Calu3 (cell line): ENCODE data around the gene PCMT1. TPM values are rescaled to one million over a fixed set of nuclear protein-coding genes. Genes with fewer than 3 reads are reported as not detected.
"Not testable (repeated sequence)": the region's sequence is repeated elsewhere in the genome, so short reads cannot be mapped to it uniquely, and the experiment has no call there.

ENCODE experiments used
- BruUV-seq: library from RNA; stranded (reverse); fragments of 400-500 nt; replicated peaks from 2 replicates; lab custom pipeline; 2021; lab: Mats Ljungman, UMichigan
- CTCF ChIA-PET: fragments of 300-600 bp; sonication (Branson Sonifier 250); formaldehyde crosslinking; loops from one replicate; lab custom pipeline; 2022; ENCODE audit warnings: antibody characterized with exemption; lab: Charles Lee
- DNase-seq: peaks from one replicate; pipeline ENCODE4 v3.0.0; 2022
- H3K27ac Mint-ChIP-seq: one replicate; pipeline ENCODE4 v1.8.0; 2022; ENCODE audit warnings: mixed read lengths; ENCODE audit not compliant: unreplicated experiment
- H3K27me3 Mint-ChIP-seq: one replicate; pipeline ENCODE4 v1.8.0; 2022; ENCODE audit warnings: mixed read lengths; ENCODE audit not compliant: unreplicated experiment
- H3K36me3 Mint-ChIP-seq: one replicate; pipeline ENCODE4 v1.8.0; 2022; ENCODE audit warnings: mild to moderate bottlenecking, moderate library complexity, mixed read lengths; ENCODE audit not compliant: insufficient read depth, unreplicated experiment
- H3K4me1 Mint-ChIP-seq: one replicate; pipeline ENCODE4 v1.8.0; 2022; ENCODE audit warnings: mild to moderate bottlenecking, low read depth, mixed read lengths; ENCODE audit not compliant: unreplicated experiment
- H3K4me3 Mint-ChIP-seq: one replicate; pipeline ENCODE4 v1.8.0; 2022; ENCODE audit warnings: mild to moderate bottlenecking, low read depth, moderate library complexity, mixed read lengths; ENCODE audit not compliant: unreplicated experiment
- H3K9me3 Mint-ChIP-seq: one replicate; pipeline ENCODE4 v1.8.0; 2022; ENCODE audit warnings: low read depth, mixed read lengths; ENCODE audit not compliant: unreplicated experiment
- intact Hi-C: fragments of 100-400 bp; cut with micrococcal nuclease; formaldehyde crosslinking; loops from one replicate; pipeline ENCODE4 v1.10.0; 2022; ENCODE audit not compliant: unreplicated experiment
- total RNA-seq: library from RNA; stranded (reverse); gene quantifications from 2 replicates; pipeline ENCODE4 v1.2.3, GENCODE V29; 2022
- TF ChIP-seq, protein P1 (sequence below): fragments of 200-600 bp; IDR thresholded peaks from one replicate; pipeline ENCODE4 v1.8.0; 2022; ENCODE audit warnings: antibody characterized with exemption; ENCODE audit not compliant: unreplicated experiment

Gene PCMT1
- total RNA-seq, 1 experiment from 2014 or later = 63.4 TPM

- BruUV-seq = no TSS peak
- Mint-ChIP-seq H3K27ac (no peak overlapping the region), H3K27me3 (no peaks in the 10 kb centered on the region), H3K9me3 (no peaks in the 10 kb centered on the region), H3K4me3 (no peak overlapping the region), H3K4me1 (no peaks in the 10 kb centered on the region), H3K36me3 (peaks cover 29% of the 10 kb centered on the region)
- no peak for DNase-seq
- intact Hi-C loops = no loop called here
- CTCF ChIA-PET = no interaction called here
- TF ChIP-seq, protein P1, sequence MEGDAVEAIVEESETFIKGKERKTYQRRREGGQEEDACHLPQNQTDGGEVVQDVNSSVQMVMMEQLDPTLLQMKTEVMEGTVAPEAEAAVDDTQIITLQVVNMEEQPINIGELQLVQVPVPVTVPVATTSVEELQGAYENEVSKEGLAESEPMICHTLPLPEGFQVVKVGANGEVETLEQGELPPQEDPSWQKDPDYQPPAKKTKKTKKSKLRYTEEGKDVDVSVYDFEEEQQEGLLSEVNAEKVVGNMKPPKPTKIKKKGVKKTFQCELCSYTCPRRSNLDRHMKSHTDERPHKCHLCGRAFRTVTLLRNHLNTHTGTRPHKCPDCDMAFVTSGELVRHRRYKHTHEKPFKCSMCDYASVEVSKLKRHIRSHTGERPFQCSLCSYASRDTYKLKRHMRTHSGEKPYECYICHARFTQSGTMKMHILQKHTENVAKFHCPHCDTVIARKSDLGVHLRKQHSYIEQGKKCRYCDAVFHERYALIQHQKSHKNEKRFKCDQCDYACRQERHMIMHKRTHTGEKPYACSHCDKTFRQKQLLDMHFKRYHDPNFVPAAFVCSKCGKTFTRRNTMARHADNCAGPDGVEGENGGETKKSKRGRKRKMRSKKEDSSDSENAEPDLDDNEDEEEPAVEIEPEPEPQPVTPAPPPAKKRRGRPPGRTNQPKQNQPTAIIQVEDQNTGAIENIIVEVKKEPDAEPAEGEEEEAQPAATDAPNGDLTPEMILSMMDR = no peak
These were observed 20.9 kb upstream of the PCMT1 start for GRCh38 chr6:149728499-149729234.

DNA sequence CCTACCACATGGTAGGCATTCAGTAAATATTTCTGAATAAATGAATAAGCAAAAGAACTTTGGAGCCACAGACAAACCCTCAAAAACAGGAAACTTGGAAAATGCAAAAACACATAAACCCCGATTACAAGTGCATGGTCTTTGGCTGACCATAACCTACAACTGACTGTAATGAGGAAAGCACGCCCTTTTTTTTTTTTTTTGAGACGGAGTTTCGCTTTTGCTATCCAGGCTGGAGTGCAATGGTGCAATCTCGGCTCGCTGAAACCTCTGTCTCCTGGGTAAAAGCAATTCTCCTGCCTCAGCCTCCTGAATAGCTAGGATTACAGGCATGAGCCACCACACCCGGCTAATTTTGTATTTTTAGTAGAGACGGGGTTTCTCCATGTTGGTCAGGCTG is 19.7 kb upstream of the PCMT1 start:
- no TSS peak for BruUV-seq
- no peak for DNase-seq
- intact Hi-C loops = no loop called here
- Mint-ChIP-seq H3K4me3 (no peak overlapping the region), H3K4me1 (no peaks in the 10 kb centered on the region), H3K9me3 (no peaks in the 10 kb centered on the region), H3K27me3 (no peaks in the 10 kb centered on the region), H3K27ac (no peak overlapping the region), H3K36me3 (peaks cover 24% of the 10 kb centered on the region)
- TF ChIP-seq, protein P1 = no peak
- CTCF ChIA-PET = interaction anchor here (0.7 kb wide), 1 partner anchor 16 kb away, joined by 5 read pairs; no protein-coding TSS in a partner anchor

GRCh38 chr6:149733089-149733720 is 16.3 kb upstream of the PCMT1 start:
- no peaks in the 10 kb centered on the region for H3K9me3 Mint-ChIP-seq
- BruUV-seq = no TSS peak
- no peaks in the 10 kb centered on the region for H3K4me1 Mint-ChIP-seq
- no peaks in the 10 kb centered on the region for H3K27me3 Mint-ChIP-seq
- no peak overlapping the region for H3K27ac Mint-ChIP-seq
- no peak for DNase-seq
- TF ChIP-seq, protein P1 = no peak
- no peak overlapping the region for H3K4me3 Mint-ChIP-seq
- H3K36me3 Mint-ChIP-seq = peaks cover 20% of the 10 kb centered on the region
- CTCF ChIA-PET = no interaction called here
- intact Hi-C loops = no loop called here

GRCh38 chr6:149734915-149735314 is 14.6 kb upstream of the PCMT1 start:
- TF ChIP-seq, protein P1 = no peak
- no peak for DNase-seq
- Mint-ChIP-seq H3K36me3 (peaks cover 27% of the 10 kb centered on the region), H3K27ac (no peak overlapping the region), H3K4me1 (no peaks in the 10 kb centered on the region), H3K4me3 (no peak overlapping the region), H3K27me3 (no peaks in the 10 kb centered on the region), H3K9me3 (no peaks in the 10 kb centered on the region)
- CTCF ChIA-PET = interaction anchor here (0.6 to 0.7 kb wide), 2 partner anchors 65 to 119 kb away, joined by 4 to 5 read pairs; no protein-coding TSS in a partner anchor
- intact Hi-C loops = no loop called here
- no TSS peak for BruUV-seq

DNA sequence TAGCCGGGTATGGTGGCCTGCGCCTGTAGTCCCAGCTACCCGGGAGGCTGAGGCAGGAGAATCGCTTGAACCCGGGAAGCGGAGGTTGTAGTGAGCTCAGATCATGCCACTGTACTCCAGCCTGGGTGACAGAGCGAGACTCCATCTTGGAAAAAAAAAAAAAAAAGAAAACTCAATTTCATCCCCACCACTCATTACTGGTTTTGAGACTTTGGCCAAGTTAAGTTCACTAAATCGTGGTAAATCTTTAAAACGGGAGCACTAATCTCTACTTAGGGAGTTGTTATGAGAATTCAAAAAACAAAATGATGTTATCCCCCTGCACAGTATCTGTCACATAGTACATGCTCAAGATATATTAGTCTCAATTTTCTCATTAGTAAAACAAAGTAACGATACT is 4.3 kb upstream of the PCMT1 start:
- CTCF ChIA-PET, DNase-seq, H3K27me3 Mint-ChIP-seq, H3K4me1 Mint-ChIP-seq, H3K27ac Mint-ChIP-seq, BruUV-seq, intact Hi-C loops, H3K9me3 Mint-ChIP-seq: not testable (repeated sequence)
- H3K4me3 Mint-ChIP-seq = peak overlapping the region; percentile 87
- peaks cover 38% of the 10 kb centered on the region for H3K36me3 Mint-ChIP-seq
